H1 (cell line): Measurements from ENCODE around the gene LSM2. TPM values are rescaled to one million over a fixed set of nuclear protein-coding genes. Genes with fewer than 3 reads are reported as not detected.

Experiments
- CTCF ChIA-PET: fragments of 300-600 bp; sonication (Branson Sonifier 250); formaldehyde crosslinking; loops from one replicate; lab custom pipeline; 2021; ENCODE audit not compliant: partially characterized antibody; lab: Charles Lee
- POLR2A ChIA-PET: fragments of 300-600 bp; sonication (Branson Sonifier 250); formaldehyde crosslinking; loops from one replicate; lab custom pipeline; 2021; ENCODE audit warnings: inconsistent platforms; ENCODE audit not compliant: partially characterized antibody; lab: Charles Lee
- DNase-seq, 2 experiments: peaks; one replicate each; pipeline versions ENCODE4 v3.0.0 to v3.0.0-alpha.2; 2010 to 2022; ENCODE audit warnings: low spot score in 2 of 2, low read depth in 1 of 2, mixed read lengths in 1 of 2
- FAIRE-seq: peaks from 2 replicates; lab custom pipeline; 2011; peaks lifted over from hg19 to GRCh38; lab: Jason Lieb, UNC
- H2AFZ ChIP-seq: 2 replicates; pipeline ENCODE4 v1.8.1; 2012; ENCODE audit warnings: low read length, inconsistent platforms
- H2AK5ac ChIP-seq: 2 replicates; pipeline ENCODE4 v1.6.1; 2013; ENCODE audit warnings: low read depth, low read length
- H2BK120ac ChIP-seq: replicated peaks from 2 replicates; pipeline ENCODE3; 2013; ENCODE audit warnings: low read depth, low read length, inconsistent platforms
- H2BK12ac ChIP-seq: 2 replicates; pipeline ENCODE4 v1.6.1; 2013; ENCODE audit warnings: low read depth, low read length
- H2BK15ac ChIP-seq: 2 replicates; pipeline ENCODE4 v1.6.1; 2013; ENCODE audit warnings: low read length
- H2BK20ac ChIP-seq: 2 replicates; pipeline ENCODE4 v1.6.1; 2013; ENCODE audit warnings: low read length
- H2BK5ac ChIP-seq: 2 replicates; pipeline ENCODE4 v1.6.1; 2013; ENCODE audit warnings: low read depth, low read length
- H3K14ac ChIP-seq: 2 replicates; pipeline ENCODE4 v1.6.1; 2013; ENCODE audit warnings: inconsistent platforms; ENCODE audit not compliant: insufficient read length
- H3K18ac ChIP-seq: 2 replicates; pipeline ENCODE4 v1.6.1; 2013; ENCODE audit warnings: low read length; ENCODE audit errors: extremely low read depth
- H3K23ac ChIP-seq: 2 replicates; pipeline ENCODE4 v1.6.1; 2013; ENCODE audit warnings: inconsistent platforms; ENCODE audit not compliant: insufficient read length
- H3K23me2 ChIP-seq: 2 replicates; pipeline ENCODE4 v1.6.1; 2013; ENCODE audit warnings: low read depth, low read length
- H3K27ac ChIP-seq: 2 replicates; pipeline ENCODE4 v1.6.1; 2011; ENCODE audit warnings: low read depth, low read length, inconsistent platforms
- H3K27me3 ChIP-seq, 4 experiments: replicated peaks in 1 of 4; 1 replicate in 1 of 4; 2 replicates in 3 of 4; pipeline versions ENCODE4 v1.6.1 to v1.8.1; 2011 to 2013; ENCODE audit warnings: low read length in 3 of 4, mild to moderate bottlenecking in 3 of 4, inconsistent platforms in 2 of 4, mixed read lengths in 2 of 4, moderate library complexity in 1 of 4; ENCODE audit not compliant: control insufficient read depth in 3 of 4, insufficient read depth in 3 of 4; ENCODE audit errors: extremely low read depth in 1 of 4
- H3K36me3 ChIP-seq, 4 experiments: 2 replicates each; pipeline versions ENCODE4 v1.6.1 to v1.8.1; 2011 to 2013; ENCODE audit warnings: mild to moderate bottlenecking in 4 of 4, low read length in 3 of 4, moderate library complexity in 2 of 4, control low read depth in 1 of 4, inconsistent platforms in 1 of 4; ENCODE audit not compliant: insufficient read depth in 4 of 4, control insufficient read depth in 2 of 4
- H3K4ac ChIP-seq: replicated peaks from 2 replicates; pipeline ENCODE3; 2013; ENCODE audit warnings: low read length, low read depth, mixed read lengths, inconsistent platforms; ENCODE audit not compliant: insufficient read length
- H3K4me1 ChIP-seq, 4 experiments: replicated peaks in 1 of 4; 1 replicate in 1 of 4; 2 replicates in 3 of 4; pipeline versions ENCODE4 v1.6.1 to v1.8.1; 2011 to 2013; ENCODE audit warnings: low read length in 3 of 4, inconsistent platforms in 2 of 4, mixed read lengths in 1 of 4; ENCODE audit not compliant: insufficient read depth in 4 of 4, control insufficient read depth in 3 of 4
- H3K4me2 ChIP-seq, 2 experiments: 2 replicates each; pipeline versions ENCODE4 v1.6.1 to v1.8.1; 2011 to 2013; ENCODE audit warnings: low read depth in 2 of 2, low read length in 2 of 2, control low read depth in 1 of 2, inconsistent platforms in 1 of 2, mild to moderate bottlenecking in 1 of 2; ENCODE audit not compliant: insufficient read depth in 1 of 2
- H3K4me3 ChIP-seq, 4 experiments: fragments of 200-600, 300-600 bp in 1 of 4; sonication (generic), shearing (Covaris generic), sonication (Bioruptor Twin) in 1 of 4; 2 replicates each; pipeline versions ENCODE4 v1.5.1 to v1.8.1; 2011 to 2016; ENCODE audit warnings: low read length in 4 of 4, low read depth in 3 of 4, control low read depth in 2 of 4, inconsistent platforms in 2 of 4, mild to moderate bottlenecking in 2 of 4, mixed read lengths in 1 of 4, moderate library complexity in 1 of 4; ENCODE audit not compliant: insufficient read depth in 2 of 4; ENCODE audit errors: extremely low read depth in 1 of 4
- H3K56ac ChIP-seq: replicated peaks from 2 replicates; pipeline ENCODE3; 2013; ENCODE audit warnings: low read depth, mild to moderate bottlenecking, mixed read lengths, low read length, inconsistent platforms; ENCODE audit not compliant: insufficient read length
- H3K79me1 ChIP-seq: 2 replicates; pipeline ENCODE4 v1.6.1; 2013; ENCODE audit warnings: low read depth, low read length, control low read depth
- H3K79me2 ChIP-seq, 2 experiments: 2 replicates each; pipeline versions ENCODE4 v1.6.1 to v1.8.1; 2012 to 2013; ENCODE audit warnings: low read length in 2 of 2, mild to moderate bottlenecking in 2 of 2, inconsistent platforms in 1 of 2; ENCODE audit not compliant: insufficient read depth in 2 of 2, control insufficient read depth in 1 of 2
- H3K9ac ChIP-seq, 4 experiments: replicated peaks in 1 of 4; 1 replicate in 1 of 4; 2 replicates in 3 of 4; pipeline versions ENCODE4 v1.6.1 to v1.8.1; 2011 to 2013; ENCODE audit warnings: low read depth in 3 of 4, low read length in 3 of 4, control low read depth in 2 of 4, mild to moderate bottlenecking in 2 of 4, moderate library complexity in 2 of 4, inconsistent platforms in 1 of 4; ENCODE audit errors: extremely low read depth in 1 of 4
- H3K9me3 ChIP-seq, 2 experiments: 2 replicates each; pipeline versions ENCODE4 v1.6.1 to v1.8.1; 2012 to 2013; ENCODE audit warnings: mild to moderate bottlenecking in 2 of 2, moderate library complexity in 2 of 2, control low read depth in 1 of 2, inconsistent platforms in 1 of 2, low read depth in 1 of 2, low read length in 1 of 2, mixed read lengths in 1 of 2; ENCODE audit not compliant: insufficient read depth in 2 of 2
- H4K20me1 ChIP-seq, 2 experiments: replicated peaks in 1 of 2; 2 replicates each; pipeline versions ENCODE3 to v1.8.1; 2011 to 2013; ENCODE audit warnings: inconsistent platforms in 2 of 2, low read length in 2 of 2, mild to moderate bottlenecking in 1 of 2; ENCODE audit not compliant: insufficient read depth in 2 of 2, control insufficient read depth in 1 of 2
- H4K5ac ChIP-seq: 2 replicates; pipeline ENCODE4 v1.6.1; 2013; ENCODE audit warnings: low read length, low read depth, mixed read lengths, inconsistent platforms; ENCODE audit not compliant: insufficient read length
- H4K8ac ChIP-seq: 2 replicates; pipeline ENCODE4 v1.8.0; 2013; ENCODE audit warnings: mild to moderate bottlenecking, moderate library complexity, low read length, inconsistent platforms; ENCODE audit not compliant: insufficient read depth; ENCODE audit errors: extremely low read depth
- H4K91ac ChIP-seq: replicated peaks from 2 replicates; pipeline ENCODE3; 2013; ENCODE audit warnings: low read length, mixed read lengths, inconsistent platforms; ENCODE audit not compliant: insufficient read length
- ASH2L ChIP-seq: fragments of 200-600, 300-600 bp; sonication (generic); IDR thresholded peaks from one replicate; pipeline ENCODE4 v1.7.1; 2017; ENCODE audit warnings: low read length
- BRCA1 ChIP-seq: IDR thresholded peaks from 2 replicates; pipeline ENCODE4 v1.6.1; 2012; ENCODE audit warnings: low read depth, low read length, improper control_type of control experiment
- HDAC2 ChIP-seq, 2 experiments: fragments of 300-600 bp in 1 of 2; sonication (generic) in 1 of 2; IDR thresholded peaks; 2 replicates each; pipeline ENCODE4 v1.6.1; 2011 to 2012; ENCODE audit warnings: low read depth in 2 of 2, low read length in 2 of 2, mild to moderate bottlenecking in 2 of 2, moderate library complexity in 2 of 2, borderline replicate concordance in 1 of 2, inconsistent platforms in 1 of 2
- JUND ChIP-seq: IDR thresholded peaks from 2 replicates; pipeline ENCODE4 v1.6.1; 2011; ENCODE audit warnings: mild to moderate bottlenecking, improper control_type of control experiment, low read length
- KDM1A ChIP-seq: fragments of 200-600, 300-600 bp; sonication (generic); IDR thresholded peaks from 2 replicates; pipeline ENCODE4 v1.7.1; 2016; ENCODE audit warnings: mild to moderate bottlenecking, low read length, borderline replicate concordance
- KDM4A ChIP-seq: IDR thresholded peaks from one replicate; pipeline ENCODE4 v1.7.1; 2012; ENCODE audit warnings: low read depth, mild to moderate bottlenecking, moderate library complexity, low read length, inconsistent platforms; ENCODE audit not compliant: severe bottlenecking
- RAD21 ChIP-seq, 2 experiments: IDR thresholded peaks in 1 of 2; conservative IDR thresholded peaks in 1 of 2; 2 replicates each; pipeline ENCODE4 v1.6.1; 2011; ENCODE audit warnings: low read depth in 2 of 2, low read length in 2 of 2, improper control_type of control experiment in 1 of 2, inconsistent platforms in 1 of 2, mild to moderate bottlenecking in 1 of 2, moderate library complexity in 1 of 2
- ZNF274 ChIP-seq: IDR thresholded peaks from 2 replicates; pipeline ENCODE4 v1.7.0; 2012; ENCODE audit warnings: low read length, borderline replicate concordance; ENCODE audit errors: extremely low read depth
- WGBS, 2 experiments: shearing (Covaris generic) in 1 of 2; methylation state at CpG; one replicate each; pipeline versions ENCODE4 v1.1.6 to v1.1.7; 2013 to 2015; ENCODE audit warnings: low lambda C conversion rate in 2 of 2, mixed read lengths in 2 of 2, inconsistent platforms in 1 of 2, low coverage in 1 of 2, missing lambda C conversion rate in 1 of 2; ENCODE audit not compliant: insufficient replicate concordance in 2 of 2, insufficient coverage in 1 of 2, insufficient read length in 1 of 2; ENCODE audit errors: extremely low coverage in 1 of 2, missing lambda C conversion rate in 1 of 2; 5-methylcytosine and 5-hydroxymethylcytosine counted together
- polyA plus RNA-seq, 7 experiments: library from polyadenylated mRNA; depleted of rRNA in 3 of 7; stranded (reverse) in 5 of 7; unstranded in 2 of 7; fragments of >200 nt in 5 of 7; fragments of 200-250 nt in 2 of 7; gene quantifications; 1 replicate in 5 of 7; 2 replicates in 1 of 7; 4 replicates in 1 of 7; pipeline versions ENCODE4 v1.2.1 to v1.2.3, GENCODE V29; 2011 to 2013; ENCODE audit warnings: missing spikeins in 2 of 7, mixed read lengths in 2 of 7
- total RNA-seq: library from RNA; stranded (reverse); fragmentation: NEBNext Ultra II Directional; extraction: Animal tissue kit (Norgen Biotek cat#: 25700); gene quantifications from 2 replicates; pipeline ENCODE4 v1.2.1, GENCODE V29; 2021
- TF ChIP-seq, protein P1 (sequence below), 3 experiments: IDR thresholded peaks; 1 replicate in 2 of 3; 2 replicates in 1 of 3; pipeline versions ENCODE4 v1.5.1 to v1.6.1; 2011; ENCODE audit warnings: low read length in 3 of 3, mild to moderate bottlenecking in 3 of 3, inconsistent platforms in 2 of 3, low read depth in 1 of 3, moderate library complexity in 1 of 3; ENCODE audit not compliant: insufficient read depth in 1 of 3; ENCODE audit errors: control extremely low read depth in 1 of 3

Gene LSM2
- total and polyA plus RNA-seq, 2 of the 8 experiments (the other 6 are each of a cell fraction or from before 2014, with no cell fraction given): 127 to 168 TPM

DNA sequence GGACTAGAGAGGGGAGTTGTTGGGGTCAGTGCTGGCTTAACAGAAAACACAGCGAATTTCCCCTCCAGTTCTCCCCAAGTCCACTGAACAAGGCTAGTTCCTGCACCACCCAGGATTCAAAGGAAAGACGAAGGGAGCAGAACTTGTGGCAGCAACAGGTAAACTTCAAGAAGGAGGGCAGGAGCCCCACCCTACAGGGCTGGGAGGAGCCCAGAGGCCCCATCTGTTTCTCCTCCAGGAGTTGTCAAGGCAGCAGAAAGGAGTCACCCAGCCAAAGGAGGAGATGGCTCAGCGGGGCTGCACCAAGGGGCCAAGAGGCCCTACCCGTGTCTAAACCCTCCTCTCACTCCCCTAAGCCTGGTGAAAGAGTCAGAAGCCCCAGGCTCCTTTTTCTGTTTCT is 42.6 kb downstream of the LSM2 start:
- no peak overlapping the region for H3K27ac ChIP-seq
- no peak for FAIRE-seq
- H3K4me2 ChIP-seq: no peak overlapping the region
- H3K4me1 ChIP-seq: peaks cover 0 to 11% (median under 1%) of the 10 kb centered on the region in 4 experiments; a peak in 4 of 7 replicates
- H3K14ac ChIP-seq: no peak overlapping the region
- H3K23me2 ChIP-seq: peaks cover 3% of the 10 kb centered on the region; the same call in 1 of the 2 replicates
- H2BK20ac ChIP-seq: no peak overlapping the region
- no peak overlapping the region for H3K9ac ChIP-seq
- H3K79me1 ChIP-seq: no peaks in the 10 kb centered on the region
- no peak overlapping the region for H4K5ac ChIP-seq
- H4K91ac ChIP-seq: no peak overlapping the region
- 98% methylated on average over 4 of the region's 4 CpGs; no CpG with 5 or more reads in 1 of the 2 experiments for WGBS, 2 experiments
- no peak overlapping the region for H2BK15ac ChIP-seq
- no peak overlapping the region for H4K8ac ChIP-seq
- H2BK120ac ChIP-seq: no peak overlapping the region
- no peak overlapping the region for H3K18ac ChIP-seq
- H3K23ac ChIP-seq: no peak overlapping the region
- no peaks in the 10 kb centered on the region for H3K79me2 ChIP-seq
- no peak overlapping the region for H3K4me3 ChIP-seq
- DNase-seq: no peak
- no peak overlapping the region for H2AK5ac ChIP-seq
- no peak overlapping the region for H2BK5ac ChIP-seq
- CTCF ChIA-PET: interaction anchor here (0.5 to 1.6 kb wide), 8 partner anchors 9 to 134 kb away, joined by 3 to 5 read pairs (median 3); partner anchors contain the start of genes CLIC1 and VWA7
- H3K9me3 ChIP-seq: no peaks in the 10 kb centered on the region
- POLR2A ChIA-PET: interaction anchor here (0.6 to 1.6 kb wide), 8 partner anchors 11 to 103 kb away, joined by 3 to 12 read pairs (median 4); partner anchors contain the start of genes C6orf47, DDAH2 and MSH5
- H3K4ac ChIP-seq: no peak overlapping the region
- H2BK12ac ChIP-seq: no peak overlapping the region
- no peaks in the 10 kb centered on the region for H4K20me1 ChIP-seq
- no peak overlapping the region for H2AFZ ChIP-seq
- peaks cover 0 to 16% (median 1%) of the 10 kb centered on the region in 4 experiments; a peak in 3 of 8 replicates for H3K36me3 ChIP-seq
- H3K56ac ChIP-seq: no peak overlapping the region
- no peaks in the 10 kb centered on the region for H3K27me3 ChIP-seq
- TF ChIP-seq JUND (no peak), ZNF274 (no peak), ASH2L (no peak), RAD21 (IDR thresholded peaks at IDR 0.05 in 1 of 2, conservative IDR thresholded peaks at IDR 0.05 in 1 of 2; ENCODE audit: low read depth in 2 of 2, low read length in 2 of 2) (no peak), KDM4A (no peak), HDAC2 (IDR thresholded peaks at IDR 0.05; ENCODE audit: borderline replicate concordance in 1 of 2, low read depth in 2 of 2, low read length in 2 of 2) (no peak), KDM1A (no peak), BRCA1 (no peak)
- TF ChIP-seq, protein P1, sequence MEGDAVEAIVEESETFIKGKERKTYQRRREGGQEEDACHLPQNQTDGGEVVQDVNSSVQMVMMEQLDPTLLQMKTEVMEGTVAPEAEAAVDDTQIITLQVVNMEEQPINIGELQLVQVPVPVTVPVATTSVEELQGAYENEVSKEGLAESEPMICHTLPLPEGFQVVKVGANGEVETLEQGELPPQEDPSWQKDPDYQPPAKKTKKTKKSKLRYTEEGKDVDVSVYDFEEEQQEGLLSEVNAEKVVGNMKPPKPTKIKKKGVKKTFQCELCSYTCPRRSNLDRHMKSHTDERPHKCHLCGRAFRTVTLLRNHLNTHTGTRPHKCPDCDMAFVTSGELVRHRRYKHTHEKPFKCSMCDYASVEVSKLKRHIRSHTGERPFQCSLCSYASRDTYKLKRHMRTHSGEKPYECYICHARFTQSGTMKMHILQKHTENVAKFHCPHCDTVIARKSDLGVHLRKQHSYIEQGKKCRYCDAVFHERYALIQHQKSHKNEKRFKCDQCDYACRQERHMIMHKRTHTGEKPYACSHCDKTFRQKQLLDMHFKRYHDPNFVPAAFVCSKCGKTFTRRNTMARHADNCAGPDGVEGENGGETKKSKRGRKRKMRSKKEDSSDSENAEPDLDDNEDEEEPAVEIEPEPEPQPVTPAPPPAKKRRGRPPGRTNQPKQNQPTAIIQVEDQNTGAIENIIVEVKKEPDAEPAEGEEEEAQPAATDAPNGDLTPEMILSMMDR (IDR thresholded peaks at IDR 0.05; ENCODE audit: control extremely low read depth in 1 of 3, insufficient read depth in 1 of 3, low read depth in 1 of 3, low read length in 3 of 3): no peak
